GM12878 (cell line): Measurements from ENCODE around the gene TNIP1. TPM values are rescaled to one million over a fixed set of nuclear protein-coding genes. Genes with fewer than 3 reads are reported as not detected.

ENCODE experiments used
- ASH2L ChIP-seq: fragments of 300-600, 200-600 bp; sonication (generic); IDR thresholded peaks from 2 replicates; pipeline ENCODE4 v1.6.1; 2017; ENCODE audit warnings: low read depth, mild to moderate bottlenecking, borderline replicate concordance
- BACH1 ChIP-seq: fragments of 450-650 bp; IDR thresholded peaks from 2 replicates; pipeline ENCODE4 v1.6.1; 2017; ENCODE audit warnings: mild to moderate bottlenecking, borderline replicate concordance
- BHLHE40 ChIP-seq, 2 experiments: fragments of 450-650 bp in 1 of 2; IDR thresholded peaks; 2 replicates each; pipeline ENCODE4 v1.6.1; 2011 to 2017; ENCODE audit warnings: low read depth in 2 of 2, borderline replicate concordance in 1 of 2, improper control_type of control experiment in 1 of 2, low read length in 1 of 2, mild to moderate bottlenecking in 1 of 2
- BMI1 ChIP-seq: fragments of 450-650 bp; IDR thresholded peaks from 2 replicates; pipeline ENCODE4 v1.6.1; 2016; ENCODE audit warnings: mild to moderate bottlenecking, moderate library complexity, borderline replicate concordance
- EGR1 ChIP-seq, 2 experiments: IDR thresholded peaks; 1 replicate in 1 of 2; 2 replicates in 1 of 2; pipeline ENCODE4 v1.6.1; 2011 to 2012; ENCODE audit warnings: low read depth in 2 of 2, low read length in 2 of 2, borderline replicate concordance in 1 of 2, mild to moderate bottlenecking in 1 of 2, moderate library complexity in 1 of 2
- JUNB ChIP-seq: IDR thresholded peaks from 2 replicates; pipeline ENCODE4 v1.6.1; 2016; ENCODE audit warnings: antibody characterized with exemption, mild to moderate bottlenecking
- MYC ChIP-seq: IDR thresholded peaks from 2 replicates; pipeline ENCODE4 v1.6.1; 2011; ENCODE audit warnings: mild to moderate bottlenecking, low read length, moderate library complexity, inconsistent platforms; ENCODE audit not compliant: insufficient read depth, insufficient replicate concordance, insufficient read length, severe bottlenecking
- SMAD1 ChIP-seq: fragments of 450-650 bp; IDR thresholded peaks from 2 replicates; pipeline ENCODE4 v1.6.1; 2018; ENCODE audit warnings: mild to moderate bottlenecking, low read depth; ENCODE audit not compliant: partially characterized antibody
- TCF7 ChIP-seq: IDR thresholded peaks from 2 replicates; pipeline ENCODE4 v1.6.1; 2014; ENCODE audit warnings: antibody characterized with exemption, borderline replicate concordance
- YY1 ChIP-seq: IDR thresholded peaks from 2 replicates; pipeline ENCODE4 v1.6.1; 2011; ENCODE audit warnings: low read depth, mild to moderate bottlenecking, low read length
- ZNF274 ChIP-seq: IDR thresholded peaks from one replicate; pipeline ENCODE4 v1.8.0; 2011; ENCODE audit not compliant: insufficient read length, insufficient read depth
- polyA plus RNA-seq, 11 experiments: library from polyadenylated mRNA; depleted of rRNA in 4 of 11; unstranded in 6 of 11; stranded (reverse) in 5 of 11; fragments of >200 nt; fragmentation: Nextera tagmentation in 4 of 11; fragmentation: Illumina TruSeq in 1 of 11; extraction: Ambion mirVana in 4 of 11; extraction: Trizol in 1 of 11; gene quantifications; 1 replicate in 1 of 11; 2 replicates in 10 of 11; pipeline versions ENCODE4 v1.2.1 to v1.2.3, GENCODE V29; 2011 to 2016; ENCODE audit warnings: inconsistent platforms in 2 of 11, missing spikeins in 2 of 11, low read depth in 1 of 11
- total RNA-seq, 4 experiments: library from RNA; depleted of rRNA in 3 of 4; stranded (reverse); fragments of >200 nt in 3 of 4; fragmentation: Illumina TruSeq in 1 of 4; extraction: Trizol in 1 of 4; gene quantifications; 2 replicates each; pipeline versions ENCODE4 v1.2.1 to v1.2.3, GENCODE V29; 2013 to 2021
- TF ChIP-seq, protein P1 (sequence below): fragments of 450-650 bp; formaldehyde crosslinking; IDR thresholded peaks from 2 replicates; pipeline ENCODE4 v1.4.0; 2020; ENCODE audit warnings: mild to moderate bottlenecking, moderate library complexity
- TF ChIP-seq, protein P2 (sequence below): fragments of 450-650 bp; IDR thresholded peaks from 2 replicates; pipeline ENCODE4 v1.6.1; 2017; ENCODE audit warnings: borderline replicate concordance
- TF ChIP-seq, protein P3 (sequence below): fragments of 450-650 bp; IDR thresholded peaks from 2 replicates; pipeline ENCODE4 v1.6.1; 2017; ENCODE audit warnings: mild to moderate bottlenecking
- TF ChIP-seq, protein P4 (sequence below): fragments of 450-650 bp; IDR thresholded peaks from 2 replicates; pipeline ENCODE4 v1.6.1; 2017; ENCODE audit warnings: mild to moderate bottlenecking, moderate library complexity
- TF ChIP-seq, protein P5 (sequence below): IDR thresholded peaks from 2 replicates; pipeline ENCODE4 v1.6.1; 2012; ENCODE audit warnings: low read depth, low read length, improper control_type of control experiment

The TNIP1 gene
- total and polyA plus RNA-seq, 10 of the 15 experiments (the other 5 are each of a cell fraction or from before 2014, with no cell fraction given) = 4.4 to 279 (median 150) TPM

DNA sequence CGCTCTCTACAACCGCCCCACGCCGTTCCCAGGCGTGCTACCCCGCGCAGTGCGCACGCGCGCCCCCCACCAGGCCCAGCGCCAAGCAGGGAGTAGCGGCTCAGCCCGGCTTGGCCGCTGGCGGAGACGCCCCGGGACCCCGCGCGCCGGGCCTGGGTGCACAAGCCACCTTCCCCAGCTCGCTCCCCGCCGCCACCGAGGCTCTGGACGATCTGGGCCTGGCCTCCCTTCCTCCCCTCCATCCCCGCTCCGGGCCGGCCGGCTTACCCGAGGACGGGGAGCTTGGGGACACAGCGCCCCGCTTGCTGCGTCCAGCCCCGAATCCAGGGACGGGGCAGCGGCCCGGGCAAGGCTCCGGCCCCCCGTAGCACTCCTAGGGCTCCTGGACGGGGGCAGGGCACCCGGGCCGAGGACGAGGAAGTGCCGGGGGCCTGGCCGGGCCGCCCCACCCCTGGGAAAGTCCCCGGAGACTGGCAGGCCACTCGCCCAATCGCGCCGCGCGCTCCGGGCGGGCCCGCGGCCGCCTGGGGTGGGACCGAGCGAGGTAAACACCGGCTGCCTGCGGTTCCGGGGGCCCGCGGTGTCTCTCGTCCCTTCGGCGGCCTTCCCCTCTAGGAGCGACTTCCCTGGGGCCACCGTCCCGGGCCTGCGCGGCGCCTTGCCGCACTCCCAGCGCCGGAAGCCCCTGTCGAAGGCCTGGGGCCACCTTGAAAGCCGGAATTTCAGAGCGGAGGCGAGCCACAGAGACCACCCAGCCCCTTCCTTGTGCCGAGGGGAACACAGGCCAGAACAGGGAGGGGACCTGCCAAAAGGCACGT lies at the start of gene TNIP1 (continued):
- TF ChIP-seq, protein P1, sequence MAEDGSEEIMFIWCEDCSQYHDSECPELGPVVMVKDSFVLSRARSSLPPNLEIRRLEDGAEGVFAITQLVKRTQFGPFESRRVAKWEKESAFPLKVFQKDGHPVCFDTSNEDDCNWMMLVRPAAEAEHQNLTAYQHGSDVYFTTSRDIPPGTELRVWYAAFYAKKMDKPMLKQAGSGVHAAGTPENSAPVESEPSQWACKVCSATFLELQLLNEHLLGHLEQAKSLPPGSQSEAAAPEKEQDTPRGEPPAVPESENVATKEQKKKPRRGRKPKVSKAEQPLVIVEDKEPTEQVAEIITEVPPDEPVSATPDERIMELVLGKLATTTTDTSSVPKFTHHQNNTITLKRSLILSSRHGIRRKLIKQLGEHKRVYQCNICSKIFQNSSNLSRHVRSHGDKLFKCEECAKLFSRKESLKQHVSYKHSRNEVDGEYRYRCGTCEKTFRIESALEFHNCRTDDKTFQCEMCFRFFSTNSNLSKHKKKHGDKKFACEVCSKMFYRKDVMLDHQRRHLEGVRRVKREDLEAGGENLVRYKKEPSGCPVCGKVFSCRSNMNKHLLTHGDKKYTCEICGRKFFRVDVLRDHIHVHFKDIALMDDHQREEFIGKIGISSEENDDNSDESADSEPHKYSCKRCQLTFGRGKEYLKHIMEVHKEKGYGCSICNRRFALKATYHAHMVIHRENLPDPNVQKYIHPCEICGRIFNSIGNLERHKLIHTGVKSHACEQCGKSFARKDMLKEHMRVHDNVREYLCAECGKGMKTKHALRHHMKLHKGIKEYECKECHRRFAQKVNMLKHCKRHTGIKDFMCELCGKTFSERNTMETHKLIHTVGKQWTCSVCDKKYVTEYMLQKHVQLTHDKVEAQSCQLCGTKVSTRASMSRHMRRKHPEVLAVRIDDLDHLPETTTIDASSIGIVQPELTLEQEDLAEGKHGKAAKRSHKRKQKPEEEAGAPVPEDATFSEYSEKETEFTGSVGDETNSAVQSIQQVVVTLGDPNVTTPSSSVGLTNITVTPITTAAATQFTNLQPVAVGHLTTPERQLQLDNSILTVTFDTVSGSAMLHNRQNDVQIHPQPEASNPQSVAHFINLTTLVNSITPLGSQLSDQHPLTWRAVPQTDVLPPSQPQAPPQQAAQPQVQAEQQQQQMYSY (CRISPR knock-in tag) = no peak
- TF ChIP-seq EGR1 (IDR thresholded peaks at IDR 0.05; ENCODE audit: borderline replicate concordance in 1 of 2, low read depth in 2 of 2, low read length in 2 of 2) (no peak; a peak in 1 of 3 replicates), BHLHE40 (IDR thresholded peaks at IDR 0.05; ENCODE audit: borderline replicate concordance in 1 of 2, low read depth in 2 of 2, low read length in 1 of 2) (peak; percentile 51 to 80; a peak in 3 of 4 replicates), BMI1 (no peak), MYC (no peak), BACH1 (peak; percentile 76; the same call in 1 of the 2 replicates), TCF7 (no peak), YY1 (no peak), ZNF274 (no peak), ASH2L (no peak), SMAD1 (no peak), JUNB (no peak)
- TF ChIP-seq, protein P2, sequence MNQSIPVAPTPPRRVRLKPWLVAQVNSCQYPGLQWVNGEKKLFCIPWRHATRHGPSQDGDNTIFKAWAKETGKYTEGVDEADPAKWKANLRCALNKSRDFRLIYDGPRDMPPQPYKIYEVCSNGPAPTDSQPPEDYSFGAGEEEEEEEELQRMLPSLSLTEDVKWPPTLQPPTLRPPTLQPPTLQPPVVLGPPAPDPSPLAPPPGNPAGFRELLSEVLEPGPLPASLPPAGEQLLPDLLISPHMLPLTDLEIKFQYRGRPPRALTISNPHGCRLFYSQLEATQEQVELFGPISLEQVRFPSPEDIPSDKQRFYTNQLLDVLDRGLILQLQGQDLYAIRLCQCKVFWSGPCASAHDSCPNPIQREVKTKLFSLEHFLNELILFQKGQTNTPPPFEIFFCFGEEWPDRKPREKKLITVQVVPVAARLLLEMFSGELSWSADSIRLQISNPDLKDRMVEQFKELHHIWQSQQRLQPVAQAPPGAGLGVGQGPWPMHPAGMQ = no peak
- TF ChIP-seq, protein P3, sequence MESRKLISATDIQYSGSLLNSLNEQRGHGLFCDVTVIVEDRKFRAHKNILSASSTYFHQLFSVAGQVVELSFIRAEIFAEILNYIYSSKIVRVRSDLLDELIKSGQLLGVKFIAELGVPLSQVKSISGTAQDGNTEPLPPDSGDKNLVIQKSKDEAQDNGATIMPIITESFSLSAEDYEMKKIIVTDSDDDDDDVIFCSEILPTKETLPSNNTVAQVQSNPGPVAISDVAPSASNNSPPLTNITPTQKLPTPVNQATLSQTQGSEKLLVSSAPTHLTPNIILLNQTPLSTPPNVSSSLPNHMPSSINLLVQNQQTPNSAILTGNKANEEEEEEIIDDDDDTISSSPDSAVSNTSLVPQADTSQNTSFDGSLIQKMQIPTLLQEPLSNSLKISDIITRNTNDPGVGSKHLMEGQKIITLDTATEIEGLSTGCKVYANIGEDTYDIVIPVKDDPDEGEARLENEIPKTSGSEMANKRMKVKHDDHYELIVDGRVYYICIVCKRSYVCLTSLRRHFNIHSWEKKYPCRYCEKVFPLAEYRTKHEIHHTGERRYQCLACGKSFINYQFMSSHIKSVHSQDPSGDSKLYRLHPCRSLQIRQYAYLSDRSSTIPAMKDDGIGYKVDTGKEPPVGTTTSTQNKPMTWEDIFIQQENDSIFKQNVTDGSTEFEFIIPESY = no peak
- TF ChIP-seq, protein P4, sequence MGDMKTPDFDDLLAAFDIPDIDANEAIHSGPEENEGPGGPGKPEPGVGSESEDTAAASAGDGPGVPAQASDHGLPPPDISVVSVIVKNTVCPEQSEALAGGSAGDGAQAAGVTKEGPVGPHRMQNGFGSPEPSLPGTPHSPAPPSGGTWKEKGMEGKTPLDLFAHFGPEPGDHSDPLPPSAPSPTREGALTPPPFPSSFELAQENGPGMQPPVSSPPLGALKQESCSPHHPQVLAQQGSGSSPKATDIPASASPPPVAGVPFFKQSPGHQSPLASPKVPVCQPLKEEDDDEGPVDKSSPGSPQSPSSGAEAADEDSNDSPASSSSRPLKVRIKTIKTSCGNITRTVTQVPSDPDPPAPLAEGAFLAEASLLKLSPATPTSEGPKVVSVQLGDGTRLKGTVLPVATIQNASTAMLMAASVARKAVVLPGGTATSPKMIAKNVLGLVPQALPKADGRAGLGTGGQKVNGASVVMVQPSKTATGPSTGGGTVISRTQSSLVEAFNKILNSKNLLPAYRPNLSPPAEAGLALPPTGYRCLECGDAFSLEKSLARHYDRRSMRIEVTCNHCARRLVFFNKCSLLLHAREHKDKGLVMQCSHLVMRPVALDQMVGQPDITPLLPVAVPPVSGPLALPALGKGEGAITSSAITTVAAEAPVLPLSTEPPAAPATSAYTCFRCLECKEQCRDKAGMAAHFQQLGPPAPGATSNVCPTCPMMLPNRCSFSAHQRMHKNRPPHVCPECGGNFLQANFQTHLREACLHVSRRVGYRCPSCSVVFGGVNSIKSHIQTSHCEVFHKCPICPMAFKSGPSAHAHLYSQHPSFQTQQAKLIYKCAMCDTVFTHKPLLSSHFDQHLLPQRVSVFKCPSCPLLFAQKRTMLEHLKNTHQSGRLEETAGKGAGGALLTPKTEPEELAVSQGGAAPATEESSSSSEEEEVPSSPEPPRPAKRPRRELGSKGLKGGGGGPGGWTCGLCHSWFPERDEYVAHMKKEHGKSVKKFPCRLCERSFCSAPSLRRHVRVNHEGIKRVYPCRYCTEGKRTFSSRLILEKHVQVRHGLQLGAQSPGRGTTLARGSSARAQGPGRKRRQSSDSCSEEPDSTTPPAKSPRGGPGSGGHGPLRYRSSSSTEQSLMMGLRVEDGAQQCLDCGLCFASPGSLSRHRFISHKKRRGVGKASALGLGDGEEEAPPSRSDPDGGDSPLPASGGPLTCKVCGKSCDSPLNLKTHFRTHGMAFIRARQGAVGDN = peak; percentile 82
- TF ChIP-seq, protein P5, sequence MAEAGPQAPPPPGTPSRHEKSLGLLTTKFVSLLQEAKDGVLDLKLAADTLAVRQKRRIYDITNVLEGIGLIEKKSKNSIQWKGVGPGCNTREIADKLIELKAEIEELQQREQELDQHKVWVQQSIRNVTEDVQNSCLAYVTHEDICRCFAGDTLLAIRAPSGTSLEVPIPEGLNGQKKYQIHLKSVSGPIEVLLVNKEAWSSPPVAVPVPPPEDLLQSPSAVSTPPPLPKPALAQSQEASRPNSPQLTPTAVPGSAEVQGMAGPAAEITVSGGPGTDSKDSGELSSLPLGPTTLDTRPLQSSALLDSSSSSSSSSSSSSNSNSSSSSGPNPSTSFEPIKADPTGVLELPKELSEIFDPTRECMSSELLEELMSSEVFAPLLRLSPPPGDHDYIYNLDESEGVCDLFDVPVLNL = no peak
